Ovary (tissue), 9 donors: ENCODE data around the gene PDE3B. TPM values are rescaled to one million over a fixed set of nuclear protein-coding genes. Genes with fewer than 3 reads are reported as not detected.

Experiments
- DNase-seq, 5 donors: peaks; one replicate each; pipeline ENCODE4 v3.0.0-alpha.2; 2019 to 2020
- H3K27ac ChIP-seq, 2 donors: fragments of 200-600 bp; one replicate each; pipeline versions ENCODE4 v1.5.1 to v1.8.0; 2019 to 2022
- H3K27me3 ChIP-seq: fragments of 200-600 bp; one replicate; pipeline ENCODE4 v1.8.0; 2022
- H3K36me3 ChIP-seq: fragments of 200-600 bp; sonication (generic); one replicate; pipeline ENCODE4 v1.5.1; 2019
- H3K4me1 ChIP-seq: one replicate; pipeline ENCODE4 v1.8.1; 2013; ENCODE audit warnings: mild to moderate bottlenecking, moderate library complexity; ENCODE audit not compliant: insufficient read depth
- H3K4me3 ChIP-seq: fragments of 200-600 bp; sonication (generic); one replicate; pipeline ENCODE4 v1.5.1; 2017
- H3K9me3 ChIP-seq, 2 donors: fragments of 200-600 bp in 1 of 2; sonication (generic) in 1 of 2; one replicate each; pipeline versions ENCODE4 v1.5.1 to v1.8.1; 2013 to 2019; ENCODE audit warnings: mild to moderate bottlenecking in 1 of 2, moderate library complexity in 1 of 2
- CTCF ChIP-seq, 3 donors: fragments of 450-650 bp in 2 of 3; fragments of 200-600 bp in 1 of 3; IDR thresholded peaks; one replicate each; pipeline versions ENCODE4 v1.5.1 to v1.8.0; 2016 to 2022; ENCODE audit warnings: antibody characterized with exemption in 3 of 3, mild to moderate bottlenecking in 1 of 3
- EP300 ChIP-seq: sonication (generic); formaldehyde crosslinking; IDR thresholded peaks from one replicate; pipeline ENCODE4 v1.6.1; 2017; ENCODE audit warnings: antibody characterized with exemption
- POLR2A ChIP-seq: fragments of 450-650 bp; IDR thresholded peaks from one replicate; pipeline ENCODE4 v1.6.1; 2017; ENCODE audit warnings: antibody characterized with exemption, mild to moderate bottlenecking, moderate library complexity
- WGBS, 3 donors: extraction: QIAGEN DNeasy Blood & Tissue Kit in 1 of 3; methylation state at CpG; one replicate each; pipeline versions ENCODE4 v1.1.5 to v1.1.7; 2013 to 2017; 5-methylcytosine and 5-hydroxymethylcytosine counted together
- intact Hi-C, 4 donors: fragments of 100-400 bp; cut with DNase I; formaldehyde crosslinking; loops; one replicate each; pipeline versions ENCODE4 v1.11.0 to v1.15.1; 2022 to 2023
- polyA plus RNA-seq, 2 donors: library from polyadenylated mRNA; stranded (reverse); fragments of 200-250 nt in 1 of 2; fragments of 350-450 nt in 1 of 2; fragmentation: Illumina TruSeq in 1 of 2; extraction: RNeasy Lipid Tissue Mini Kit (QIAGEN cat#74804) in 1 of 2; gene quantifications; one replicate each; pipeline ENCODE4 v1.2.3, GENCODE V29; 2013 to 2014
- small RNA-seq: library from RNA; depleted of rRNA; stranded (forward); fragments of <200 nt; gene quantifications from one replicate; pipeline ENCODE3, GENCODE V24; 2016
- total RNA-seq, 7 donors: library from RNA; depleted of rRNA in 2 of 7; stranded (reverse); fragments of >200 nt in 2 of 7; fragmentation: NEBNext Ultra II Directional in 3 of 7; extraction: Animal tissue kit (Norgen Biotek cat#: 25700) in 3 of 7; gene quantifications; one replicate each; pipeline versions ENCODE4 v1.1.0 to v1.2.4, GENCODE V29; 2016 to 2023
- donor health status: DM: no; HTN: no; CAD: no; lungs with moderate emphysema.
- donor health status: DM: no; HTN: no; CAD: no.
- donor health status: Bipolar disorder and iron deficiency.
- donor health status: DM: yes; HTN: yes; CAD: no.
- donor health status: DM: no; HTN: no; CAD: no.
- donor health status: DM: yes; HTN: yes; CAD: no.

Gene PDE3B
- total and polyA plus RNA-seq, 9 donors, result 0.13 to 5.9 (median 1.2) TPM

GRCh38 chr11:14916403-14916802, 272.8 kb downstream of the PDE3B start:
- Histone ChIP-seq H3K9me3 (no peaks in the 10 kb centered on the region), H3K4me1 (no peaks in the 10 kb centered on the region), H3K27ac (no peak overlapping the region), H3K36me3 (no peaks in the 10 kb centered on the region), H3K4me3 (no peak overlapping the region), H3K27me3 (no peaks in the 10 kb centered on the region)
- DNase-seq, result no peak
- TF ChIP-seq CTCF (IDR thresholded peaks at IDR 0.05), result no peak
- no peak for TF ChIP-seq POLR2A
- no peak for TF ChIP-seq EP300
- 84 to 92% (median 90%) methylated on average over 1 of the region's 1 CpG for WGBS, 3 donors
- intact Hi-C loops, result no loop called here

Small RNA genes lying within 50 kb of the gene (small RNA-seq; reads per million reads assigned to genes)
- gene CALCP, result not detected

Other genes starting within 250 kb of the PDE3B start
- gene COPB1, start 144.0 kb upstream of the PDE3B start, total RNA-seq, result 10 to 100 TPM; 64.2 to 81.5 (median 74.0) TPM
- 10 to 100 TPM; 43.7 to 57.9 TPM for gene COPB1, start 144.0 kb upstream of the PDE3B start, polyA plus RNA-seq
- 100 to 1,000 TPM in 3 of 7 donors, 10 to 100 TPM in 4; 67.1 to 112 (median 96.3) TPM for gene PSMA1, start 123.4 kb upstream of the PDE3B start, total RNA-seq
- gene PSMA1, start 123.4 kb upstream of the PDE3B start, polyA plus RNA-seq, result 100 to 1,000 TPM in 1 of 2 donors, 10 to 100 TPM in 1; 94.0 to 134 TPM
- gene CYP2R1, start 248.4 kb downstream of the PDE3B start, total RNA-seq, result 1 to 10 TPM; 6.0 to 8.5 (median 6.4) TPM
- gene CYP2R1, start 248.4 kb downstream of the PDE3B start, polyA plus RNA-seq, result 1 to 10 TPM; 8.1 to 8.9 TPM